Endothelial cell of umbilical vein (primary cell): Measurements from ENCODE around the gene TEX13A.

Experiments used
- CTCF ChIP-seq, 2 donors: IDR thresholded peaks; 1 replicate in 1 of 2; 2 replicates in 1 of 2; pipeline ENCODE4 v1.5.1; 2011; ENCODE audit warnings: low read length in 2 of 2, mild to moderate bottlenecking in 2 of 2, moderate library complexity in 2 of 2, control low read depth in 1 of 2, inconsistent platforms in 1 of 2, low read depth in 1 of 2; ENCODE audit not compliant: insufficient read depth in 1 of 2; ENCODE audit errors: extremely low read depth in 1 of 2
- MAX ChIP-seq: IDR thresholded peaks from 2 replicates; pipeline ENCODE4 v1.6.1; 2011; ENCODE audit not compliant: insufficient read depth, insufficient read length

DNA sequence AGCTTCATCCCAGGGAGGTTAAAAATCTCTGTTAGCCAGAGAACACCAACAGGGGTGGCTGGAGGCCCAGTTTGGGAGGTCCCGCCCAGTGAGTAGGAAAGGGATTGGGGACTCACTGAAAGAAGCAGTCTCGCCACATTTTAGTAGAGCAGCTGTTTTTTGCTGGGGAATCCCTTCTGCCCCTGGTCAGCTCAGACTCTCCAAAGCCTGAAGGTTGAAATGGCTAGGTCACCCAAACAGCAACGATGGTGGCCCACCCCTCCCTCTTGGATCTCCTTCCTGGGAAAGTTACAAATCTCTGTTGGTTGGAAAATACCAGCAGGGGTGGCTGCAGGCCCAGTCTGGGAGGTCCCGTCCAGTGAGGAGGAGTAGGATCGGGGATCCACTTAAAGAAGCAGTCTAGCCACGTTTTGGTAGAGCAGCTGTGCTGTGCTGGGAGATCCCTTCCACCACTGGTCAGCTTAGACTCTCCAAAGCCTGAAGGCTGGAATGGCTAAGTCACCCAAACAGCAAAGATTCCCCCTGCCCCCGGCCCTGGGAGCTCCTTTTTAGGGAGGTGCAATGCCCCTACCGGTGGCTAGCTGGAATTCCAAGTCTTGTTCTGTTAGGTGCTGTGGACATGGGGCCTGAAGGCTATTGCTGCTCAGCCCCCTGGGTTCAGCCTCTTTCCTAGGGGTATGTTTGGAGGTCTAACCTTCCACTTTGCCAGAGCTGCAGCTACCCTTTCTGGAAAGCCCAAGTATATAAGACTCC lies 40.0 kb upstream of the TEX13A start:
- no peak for TF ChIP-seq CTCF (IDR thresholded peaks at IDR 0.05; ENCODE audit: extremely low read depth in 1 of 2, insufficient read depth in 1 of 2, low read depth in 1 of 2, low read length in 2 of 2)
- no peak for TF ChIP-seq MAX
